HepG2 (cell line): ENCODE results near the gene SMIM13. TPM values are rescaled to one million over a fixed set of nuclear protein-coding genes. Genes with fewer than 3 reads are reported as not detected.

Experiments
- ADNP ChIP-seq: sonication (generic); formaldehyde crosslinking; IDR thresholded peaks from 2 replicates; pipeline ENCODE4 v1.4.0; 2020; ENCODE audit warnings: missing genetic modification reagents
- ARID4A ChIP-seq: sonication (generic); formaldehyde crosslinking; IDR thresholded peaks from 2 replicates; pipeline ENCODE4 v1.5.0; 2020; ENCODE audit warnings: mild to moderate bottlenecking, missing genetic modification reagents, borderline replicate concordance
- ARNTL ChIP-seq: sonication (generic); formaldehyde crosslinking; IDR thresholded peaks from 2 replicates; pipeline ENCODE4 v1.4.0; 2020; ENCODE audit warnings: mild to moderate bottlenecking, missing genetic modification reagents
- ATF6 ChIP-seq: sonication (generic); formaldehyde crosslinking; conservative IDR thresholded peaks from 2 replicates; pipeline ENCODE4 v1.4.0; 2020; ENCODE audit warnings: missing genetic modification reagents
- CHCHD3 ChIP-seq: sonication (generic); formaldehyde crosslinking; IDR thresholded peaks from 2 replicates; pipeline ENCODE4 v1.8.0; 2022; ENCODE audit warnings: mild to moderate bottlenecking, missing genetic modification reagents, moderate library complexity
- DRAP1 ChIP-seq: IDR thresholded peaks from 2 replicates; pipeline ENCODE4 v1.6.1; 2016; ENCODE audit warnings: missing genetic modification reagents, missing compliant biosample characterization
- EP300 ChIP-seq, 3 experiments: sonication (generic) in 1 of 3; formaldehyde crosslinking in 1 of 3; IDR thresholded peaks; 2 replicates each; pipeline versions ENCODE4 v1.5.1 to v1.6.1; 2011 to 2020; ENCODE audit warnings: low read depth in 2 of 3, low read length in 2 of 3, borderline replicate concordance in 1 of 3, improper control_type of control experiment in 1 of 3, mild to moderate bottlenecking in 1 of 3, missing genetic modification reagents in 1 of 3, moderate library complexity in 1 of 3
- FOXA3 ChIP-seq: IDR thresholded peaks from 2 replicates; pipeline ENCODE4 v1.6.1; 2016; ENCODE audit warnings: missing genetic modification reagents, missing compliant biosample characterization
- HNRNPUL1 ChIP-seq: fragments of 200-400 bp; formaldehyde crosslinking; IDR thresholded peaks from 2 replicates; pipeline ENCODE4 v1.6.1; 2017; ENCODE audit warnings: low read depth, mild to moderate bottlenecking, low read length, moderate library complexity
- NFATC3 ChIP-seq: sonication (generic); formaldehyde crosslinking; IDR thresholded peaks from 2 replicates; pipeline ENCODE4 v1.5.1; 2020; ENCODE audit warnings: mild to moderate bottlenecking, missing genetic modification reagents
- NFKB2 ChIP-seq: sonication (generic); formaldehyde crosslinking; IDR thresholded peaks from 2 replicates; pipeline ENCODE4 v1.4.0; 2020; ENCODE audit warnings: missing genetic modification reagents, borderline replicate concordance
- NR1H2 ChIP-seq: sonication (generic); formaldehyde crosslinking; IDR thresholded peaks from 2 replicates; pipeline ENCODE4 v1.8.1; 2022; ENCODE audit warnings: low read depth, missing genetic modification reagents, borderline replicate concordance
- RARG ChIP-seq: sonication (generic); formaldehyde crosslinking; IDR thresholded peaks from 2 replicates; pipeline ENCODE4 v1.4.0; 2020; ENCODE audit warnings: low read depth, mild to moderate bottlenecking, missing genetic modification reagents
- RBM22 ChIP-seq: fragments of 200-400 bp; formaldehyde crosslinking; optimal IDR thresholded peaks from 2 replicates; pipeline ENCODE3; 2017; ENCODE audit warnings: mild to moderate bottlenecking, low read length, moderate library complexity
- SMAD3 ChIP-seq: sonication (generic); formaldehyde crosslinking; IDR thresholded peaks from 2 replicates; pipeline ENCODE4 v1.4.0; 2020; ENCODE audit warnings: missing genetic modification reagents
- SNRNP70 ChIP-seq: fragments of 200-400 bp; formaldehyde crosslinking; IDR thresholded peaks from 2 replicates; pipeline ENCODE4 v1.6.1; 2017; ENCODE audit warnings: mild to moderate bottlenecking, low read depth, low read length, moderate library complexity
- SRSF1 ChIP-seq: fragments of 200-400 bp; formaldehyde crosslinking; optimal IDR thresholded peaks from 2 replicates; pipeline ENCODE3; 2017; ENCODE audit warnings: mild to moderate bottlenecking, low read depth, low read length, moderate library complexity
- SRSF9 ChIP-seq: fragments of 200-400 bp; formaldehyde crosslinking; IDR thresholded peaks from 2 replicates; pipeline ENCODE4 v1.6.1; 2018; ENCODE audit warnings: borderline replicate concordance, mild to moderate bottlenecking, low read depth, low read length; ENCODE audit not compliant: insufficient read depth, poor library complexity, severe bottlenecking
- TFDP1 ChIP-seq: IDR thresholded peaks from 2 replicates; pipeline ENCODE4 v1.6.1; 2016; ENCODE audit warnings: missing compliant biosample characterization, missing genetic modification reagents, borderline replicate concordance
- ZFP36 ChIP-seq: fragments of 150-350 bp; IDR thresholded peaks from 2 replicates; pipeline ENCODE4 v1.6.1; 2018; ENCODE audit warnings: borderline replicate concordance, low read length, low read depth; ENCODE audit not compliant: partially characterized antibody
- ZNF737 ChIP-seq: sonication (generic); formaldehyde crosslinking; IDR thresholded peaks from 2 replicates; pipeline ENCODE4 v1.5.0; 2020; ENCODE audit warnings: missing genetic modification reagents, mild to moderate bottlenecking, borderline replicate concordance
- polyA plus RNA-seq, 8 experiments: library from polyadenylated mRNA; depleted of rRNA in 3 of 8; stranded (reverse) in 7 of 8; unstranded in 1 of 8; fragments of >200 nt; fragmentation: Illumina TruSeq in 4 of 8; extraction: Trizol in 4 of 8; gene quantifications; 2 replicates each; pipeline versions ENCODE4 v1.2.1 to v1.2.3, GENCODE V29; 2011 to 2016; ENCODE audit warnings: low read depth in 4 of 8, missing spikeins in 1 of 8, mixed read lengths in 1 of 8; ENCODE audit not compliant: insufficient read depth in 1 of 8
- total RNA-seq, 5 experiments: library from RNA; depleted of rRNA; stranded (reverse); fragments of >200 nt; fragmentation: Illumina TruSeq; extraction: Trizol; gene quantifications; 2 replicates each; pipeline ENCODE4 v1.2.3, GENCODE V29; 2016; ENCODE audit warnings: low read depth in 1 of 5

The SMIM13 gene
- total and polyA plus RNA-seq, 2 of the 13 experiments (the other 11 are each of a cell fraction or from before 2014, with no cell fraction given) = 2.7 to 10.2 TPM

- TF ChIP-seq NFATC3 (CRISPR knock-in tag) = no peak
- TF ChIP-seq EP300 (IDR thresholded peaks at IDR 0.05; ENCODE audit: low read depth in 2 of 2, low read length in 2 of 2) = peak; percentile 49 to 59; a peak in 2 of 4 replicates
- no peak for TF ChIP-seq EP300 (CRISPR knock-in tag; IDR thresholded peaks at IDR 0.05; ENCODE audit: borderline replicate concordance)
- TF ChIP-seq NR1H2 = no peak
- TF ChIP-seq SMAD3 (CRISPR knock-in tag) = no peak
- peak; percentile 52 for TF ChIP-seq ARID4A
- peak; percentile 93 for TF ChIP-seq ADNP (CRISPR knock-in tag)
- TF ChIP-seq ARNTL (CRISPR knock-in tag) = no peak
- no peak for TF ChIP-seq DRAP1 (CRISPR knock-in tag)
- no peak for TF ChIP-seq RBM22
- TF ChIP-seq TFDP1 (CRISPR knock-in tag) = peak; percentile 16; the same call in 1 of the 2 replicates
- TF ChIP-seq SNRNP70 = no peak
- peak; percentile 49; the same call in 1 of the 2 replicates for TF ChIP-seq FOXA3 (CRISPR knock-in tag)
- TF ChIP-seq ZNF737 (CRISPR knock-in tag) = no peak
- TF ChIP-seq CHCHD3 (CRISPR knock-in tag) = 0 out of 2 replicates have a peak, but pooled peaks have one; percentile 27
- TF ChIP-seq SRSF1 = no peak
- TF ChIP-seq RARG (CRISPR knock-in tag) = no peak
- no peak for TF ChIP-seq ZFP36
- TF ChIP-seq SRSF9 = no peak
- TF ChIP-seq HNRNPUL1 = no peak
- no peak for TF ChIP-seq ATF6 (CRISPR knock-in tag)
- peak; percentile 87; the same call in 1 of the 2 replicates for TF ChIP-seq NFKB2 (CRISPR knock-in tag)
These were observed 49.5 kb upstream of the SMIM13 start, which contains the start of gene ELOVL2 (continued) for GRCh38 chr6:11043961-11044711.
